K562 (cell line): ENCODE data around the gene NT5C3B. TPM values are rescaled to one million over a fixed set of nuclear protein-coding genes. Genes with fewer than 3 reads are reported as not detected.

Source experiments
- CAMTA2 ChIP-seq: fragments of 250-450 bp; sonication (Bioruptor Pico); conservative IDR thresholded peaks from 2 replicates; pipeline ENCODE4 v1.5.1; 2022
- FOXP1 ChIP-seq: sonication (generic); formaldehyde crosslinking; IDR thresholded peaks from 2 replicates; pipeline ENCODE4 v1.8.0; 2022; ENCODE audit warnings: mild to moderate bottlenecking, missing genetic modification reagents
- HMG20A ChIP-seq: fragments of 450-650 bp; formaldehyde crosslinking; conservative IDR thresholded peaks from 2 replicates; pipeline ENCODE4 v1.4.0; 2020; ENCODE audit warnings: mild to moderate bottlenecking, mixed read lengths
- KHSRP ChIP-seq: fragments of 450-650 bp; IDR thresholded peaks from 2 replicates; pipeline ENCODE4 v1.6.1; 2017
- NELFE ChIP-seq: IDR thresholded peaks from 2 replicates; pipeline ENCODE4 v1.6.1; 2011; ENCODE audit warnings: mild to moderate bottlenecking; ENCODE audit not compliant: insufficient read depth, insufficient read length
- PHF20 ChIP-seq: fragments of 450-650 bp; IDR thresholded peaks from 2 replicates; pipeline ENCODE4 v1.6.1; 2018; ENCODE audit not compliant: partially characterized antibody
- RBM15 ChIP-seq: fragments of 200-400 bp; formaldehyde crosslinking; IDR thresholded peaks from 2 replicates; pipeline ENCODE4 v1.6.1; 2018; ENCODE audit warnings: mild to moderate bottlenecking, low read length, moderate library complexity; ENCODE audit not compliant: insufficient read depth
- RHOXF2B ChIP-seq: fragments of 250-450 bp; sonication (Bioruptor Pico); conservative IDR thresholded peaks from 2 replicates; pipeline ENCODE4 v1.5.1; 2021
- SMARCB1 ChIP-seq: IDR thresholded peaks from 2 replicates; pipeline ENCODE4 v1.6.1; 2011; ENCODE audit warnings: improper control_type of control experiment, low read depth; ENCODE audit not compliant: insufficient read length
- SP1 ChIP-seq: sonication (generic); formaldehyde crosslinking; IDR thresholded peaks from 2 replicates; pipeline ENCODE4 v1.8.1; 2022; ENCODE audit warnings: mild to moderate bottlenecking, missing genetic modification reagents
- ZFX ChIP-seq: sonication (generic); formaldehyde crosslinking; IDR thresholded peaks from 2 replicates; pipeline ENCODE4 v1.8.0; 2022; ENCODE audit warnings: mild to moderate bottlenecking, missing genetic modification reagents, moderate library complexity
- ZNF263 ChIP-seq: sonication (generic); formaldehyde crosslinking; IDR thresholded peaks from 2 replicates; pipeline ENCODE4 v1.8.0; 2022; ENCODE audit warnings: mild to moderate bottlenecking, missing genetic modification reagents, borderline replicate concordance
- polyA plus RNA-seq, 8 experiments: library from polyadenylated mRNA; depleted of rRNA in 4 of 8; stranded (reverse) in 5 of 8; unstranded in 3 of 8; fragments of >200 nt; fragmentation: Nextera tagmentation in 2 of 8; fragmentation: Illumina TruSeq in 1 of 8; extraction: Ambion mirVana in 2 of 8; extraction: Trizol in 1 of 8; gene quantifications; 2 replicates each; pipeline versions ENCODE4 v1.2.1 to v1.2.3, GENCODE V29; 2011 to 2014; ENCODE audit warnings: inconsistent platforms in 1 of 8, missing spikeins in 1 of 8
- total RNA-seq, 7 experiments: library from RNA; depleted of rRNA in 6 of 7; stranded (reverse); fragments of >200 nt in 6 of 7; fragmentation: Illumina TruSeq in 2 of 7; extraction: Trizol in 2 of 7; gene quantifications; 2 replicates each; pipeline versions ENCODE4 v1.2.1 to v1.2.3, GENCODE V29; 2011 to 2021; ENCODE audit warnings: low replicate concordance in 1 of 7
- TF ChIP-seq, protein P1 (sequence below): fragments of 250-450 bp; sonication (Bioruptor Pico); IDR thresholded peaks from 2 replicates; pipeline ENCODE4 v1.4.0; 2020; ENCODE audit warnings: mild to moderate bottlenecking
- TF ChIP-seq, protein P2 (sequence below): sonication (generic); formaldehyde crosslinking; IDR thresholded peaks from 2 replicates; pipeline ENCODE4 v1.8.0; 2023; ENCODE audit warnings: mild to moderate bottlenecking, missing genetic modification reagents
- TF ChIP-seq, protein P3 (sequence below): sonication (generic); formaldehyde crosslinking; IDR thresholded peaks from 2 replicates; pipeline ENCODE4 v1.8.1; 2023; ENCODE audit warnings: mild to moderate bottlenecking, missing genetic modification reagents
- TF ChIP-seq, protein P4 (sequence below): fragments of 250-450 bp; sonication (Bioruptor Pico); IDR thresholded peaks from 2 replicates; pipeline ENCODE4 v1.8.0; 2021; ENCODE audit warnings: mild to moderate bottlenecking, moderate library complexity
- TF ChIP-seq, protein P5 (sequence below): sonication (generic); formaldehyde crosslinking; IDR thresholded peaks from 2 replicates; pipeline ENCODE4 v1.8.1; 2023; ENCODE audit warnings: mild to moderate bottlenecking, missing genetic modification reagents

NT5C3B gene
- total and polyA plus RNA-seq, 9 of the 15 experiments (the other 6 are each of a cell fraction or from before 2014, with no cell fraction given), result 2.0 to 166 (median 85.0) TPM

DNA sequence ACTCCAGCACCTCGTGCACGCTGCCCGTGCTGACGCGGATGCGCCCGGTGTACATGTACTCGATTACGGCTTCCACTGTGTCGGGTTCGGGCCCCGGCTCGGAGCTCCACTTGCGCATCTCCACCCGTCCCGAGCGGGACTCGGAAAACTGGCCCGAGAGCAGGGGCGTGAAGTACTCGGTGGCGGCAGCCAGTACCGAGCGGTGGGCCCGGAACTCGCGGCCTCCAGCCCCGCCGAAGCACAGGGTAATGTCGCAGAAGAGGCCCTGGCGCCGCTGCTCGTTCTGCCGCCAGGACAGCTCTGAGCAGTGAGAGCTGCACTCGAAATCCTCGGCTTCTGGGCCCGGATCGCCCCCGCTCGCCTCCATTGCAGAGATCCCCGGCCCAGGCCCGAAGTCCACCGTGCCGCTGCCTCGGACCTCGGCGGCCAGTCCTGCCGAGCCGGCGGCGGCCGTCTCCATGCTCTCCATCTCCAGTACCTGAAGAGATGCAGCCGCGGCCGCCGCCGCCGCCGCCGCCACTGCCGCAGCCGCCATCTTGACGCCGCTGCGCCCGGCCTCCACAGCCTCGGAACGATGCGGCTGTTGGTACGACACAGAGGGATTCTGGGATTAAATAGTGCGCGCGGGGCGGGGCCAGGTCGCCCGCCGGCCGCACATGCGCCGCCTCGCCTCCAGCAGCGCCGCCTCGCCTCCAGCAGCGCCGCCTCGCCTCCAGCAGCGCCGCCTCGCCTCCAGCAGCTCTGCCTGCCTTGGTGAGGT, 29.0 kb upstream of the NT5C3B start, which contains the start of gene KLHL11 (continued):
- TF ChIP-seq, protein P1, sequence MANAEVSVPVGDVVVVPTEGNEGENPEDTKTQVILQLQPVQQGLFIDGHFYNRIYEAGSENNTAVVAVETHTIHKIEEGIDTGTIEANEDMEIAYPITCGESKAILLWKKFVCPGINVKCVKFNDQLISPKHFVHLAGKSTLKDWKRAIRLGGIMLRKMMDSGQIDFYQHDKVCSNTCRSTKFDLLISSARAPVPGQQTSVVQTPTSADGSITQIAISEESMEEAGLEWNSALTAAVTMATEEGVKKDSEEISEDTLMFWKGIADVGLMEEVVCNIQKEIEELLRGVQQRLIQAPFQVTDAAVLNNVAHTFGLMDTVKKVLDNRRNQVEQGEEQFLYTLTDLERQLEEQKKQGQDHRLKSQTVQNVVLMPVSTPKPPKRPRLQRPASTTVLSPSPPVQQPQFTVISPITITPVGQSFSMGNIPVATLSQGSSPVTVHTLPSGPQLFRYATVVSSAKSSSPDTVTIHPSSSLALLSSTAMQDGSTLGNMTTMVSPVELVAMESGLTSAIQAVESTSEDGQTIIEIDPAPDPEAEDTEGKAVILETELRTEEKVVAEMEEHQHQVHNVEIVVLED (CRISPR knock-in tag), result peak; percentile 76
- TF ChIP-seq, protein P2, sequence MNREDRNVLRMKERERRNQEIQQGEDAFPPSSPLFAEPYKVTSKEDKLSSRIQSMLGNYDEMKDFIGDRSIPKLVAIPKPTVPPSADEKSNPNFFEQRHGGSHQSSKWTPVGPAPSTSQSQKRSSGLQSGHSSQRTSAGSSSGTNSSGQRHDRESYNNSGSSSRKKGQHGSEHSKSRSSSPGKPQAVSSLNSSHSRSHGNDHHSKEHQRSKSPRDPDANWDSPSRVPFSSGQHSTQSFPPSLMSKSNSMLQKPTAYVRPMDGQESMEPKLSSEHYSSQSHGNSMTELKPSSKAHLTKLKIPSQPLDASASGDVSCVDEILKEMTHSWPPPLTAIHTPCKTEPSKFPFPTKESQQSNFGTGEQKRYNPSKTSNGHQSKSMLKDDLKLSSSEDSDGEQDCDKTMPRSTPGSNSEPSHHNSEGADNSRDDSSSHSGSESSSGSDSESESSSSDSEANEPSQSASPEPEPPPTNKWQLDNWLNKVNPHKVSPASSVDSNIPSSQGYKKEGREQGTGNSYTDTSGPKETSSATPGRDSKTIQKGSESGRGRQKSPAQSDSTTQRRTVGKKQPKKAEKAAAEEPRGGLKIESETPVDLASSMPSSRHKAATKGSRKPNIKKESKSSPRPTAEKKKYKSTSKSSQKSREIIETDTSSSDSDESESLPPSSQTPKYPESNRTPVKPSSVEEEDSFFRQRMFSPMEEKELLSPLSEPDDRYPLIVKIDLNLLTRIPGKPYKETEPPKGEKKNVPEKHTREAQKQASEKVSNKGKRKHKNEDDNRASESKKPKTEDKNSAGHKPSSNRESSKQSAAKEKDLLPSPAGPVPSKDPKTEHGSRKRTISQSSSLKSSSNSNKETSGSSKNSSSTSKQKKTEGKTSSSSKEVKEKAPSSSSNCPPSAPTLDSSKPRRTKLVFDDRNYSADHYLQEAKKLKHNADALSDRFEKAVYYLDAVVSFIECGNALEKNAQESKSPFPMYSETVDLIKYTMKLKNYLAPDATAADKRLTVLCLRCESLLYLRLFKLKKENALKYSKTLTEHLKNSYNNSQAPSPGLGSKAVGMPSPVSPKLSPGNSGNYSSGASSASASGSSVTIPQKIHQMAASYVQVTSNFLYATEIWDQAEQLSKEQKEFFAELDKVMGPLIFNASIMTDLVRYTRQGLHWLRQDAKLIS (CRISPR knock-in tag), result peak; percentile 32; the same call in 1 of the 2 replicates
- TF ChIP-seq CAMTA2, result no peak
- TF ChIP-seq SMARCB1, result no peak
- TF ChIP-seq, protein P3, sequence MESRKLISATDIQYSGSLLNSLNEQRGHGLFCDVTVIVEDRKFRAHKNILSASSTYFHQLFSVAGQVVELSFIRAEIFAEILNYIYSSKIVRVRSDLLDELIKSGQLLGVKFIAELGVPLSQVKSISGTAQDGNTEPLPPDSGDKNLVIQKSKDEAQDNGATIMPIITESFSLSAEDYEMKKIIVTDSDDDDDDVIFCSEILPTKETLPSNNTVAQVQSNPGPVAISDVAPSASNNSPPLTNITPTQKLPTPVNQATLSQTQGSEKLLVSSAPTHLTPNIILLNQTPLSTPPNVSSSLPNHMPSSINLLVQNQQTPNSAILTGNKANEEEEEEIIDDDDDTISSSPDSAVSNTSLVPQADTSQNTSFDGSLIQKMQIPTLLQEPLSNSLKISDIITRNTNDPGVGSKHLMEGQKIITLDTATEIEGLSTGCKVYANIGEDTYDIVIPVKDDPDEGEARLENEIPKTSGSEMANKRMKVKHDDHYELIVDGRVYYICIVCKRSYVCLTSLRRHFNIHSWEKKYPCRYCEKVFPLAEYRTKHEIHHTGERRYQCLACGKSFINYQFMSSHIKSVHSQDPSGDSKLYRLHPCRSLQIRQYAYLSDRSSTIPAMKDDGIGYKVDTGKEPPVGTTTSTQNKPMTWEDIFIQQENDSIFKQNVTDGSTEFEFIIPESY, result no peak
- TF ChIP-seq, protein P4, sequence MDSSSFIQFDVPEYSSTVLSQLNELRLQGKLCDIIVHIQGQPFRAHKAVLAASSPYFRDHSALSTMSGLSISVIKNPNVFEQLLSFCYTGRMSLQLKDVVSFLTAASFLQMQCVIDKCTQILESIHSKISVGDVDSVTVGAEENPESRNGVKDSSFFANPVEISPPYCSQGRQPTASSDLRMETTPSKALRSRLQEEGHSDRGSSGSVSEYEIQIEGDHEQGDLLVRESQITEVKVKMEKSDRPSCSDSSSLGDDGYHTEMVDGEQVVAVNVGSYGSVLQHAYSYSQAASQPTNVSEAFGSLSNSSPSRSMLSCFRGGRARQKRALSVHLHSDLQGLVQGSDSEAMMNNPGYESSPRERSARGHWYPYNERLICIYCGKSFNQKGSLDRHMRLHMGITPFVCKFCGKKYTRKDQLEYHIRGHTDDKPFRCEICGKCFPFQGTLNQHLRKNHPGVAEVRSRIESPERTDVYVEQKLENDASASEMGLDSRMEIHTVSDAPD (CRISPR knock-in tag), result no peak
- TF ChIP-seq RHOXF2B (CRISPR knock-in tag), result no peak
- no peak for TF ChIP-seq SP1 (CRISPR knock-in tag)
- TF ChIP-seq HMG20A, result no peak
- TF ChIP-seq PHF20, result no peak
- no peak for TF ChIP-seq ZNF263 (CRISPR knock-in tag)
- TF ChIP-seq ZFX, result peak; percentile 89
- TF ChIP-seq, protein P5, sequence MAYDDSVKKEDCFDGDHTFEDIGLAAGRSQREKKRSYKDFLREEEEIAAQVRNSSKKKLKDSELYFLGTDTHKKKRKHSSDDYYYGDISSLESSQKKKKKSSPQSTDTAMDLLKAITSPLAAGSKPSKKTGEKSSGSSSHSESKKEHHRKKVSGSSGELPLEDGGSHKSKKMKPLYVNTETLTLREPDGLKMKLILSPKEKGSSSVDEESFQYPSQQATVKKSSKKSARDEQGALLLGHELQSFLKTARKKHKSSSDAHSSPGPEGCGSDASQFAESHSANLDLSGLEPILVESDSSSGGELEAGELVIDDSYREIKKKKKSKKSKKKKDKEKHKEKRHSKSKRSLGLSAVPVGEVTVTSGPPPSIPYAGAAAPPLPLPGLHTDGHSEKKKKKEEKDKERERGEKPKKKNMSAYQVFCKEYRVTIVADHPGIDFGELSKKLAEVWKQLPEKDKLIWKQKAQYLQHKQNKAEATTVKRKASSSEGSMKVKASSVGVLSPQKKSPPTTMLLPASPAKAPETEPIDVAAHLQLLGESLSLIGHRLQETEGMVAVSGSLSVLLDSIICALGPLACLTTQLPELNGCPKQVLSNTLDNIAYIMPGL (CRISPR knock-in tag), result no peak
- no peak for TF ChIP-seq NELFE
- TF ChIP-seq FOXP1, result no peak; the same call in 1 of the 2 replicates
- TF ChIP-seq RBM15, result 0 out of 2 replicates have a peak, but pooled peaks have one; percentile 31
- TF ChIP-seq KHSRP, result no peak
